ENCODE results near the gene IGFL2.
"Not testable (repeated sequence)": the region's sequence is repeated elsewhere in the genome, so short reads cannot be mapped to it uniquely, and the experiment has no call there.

The IGFL2 gene

GRCh38 chr19:46189971-46190888 is 42.2 kb downstream of the IGFL2 start:
- Histone ChIP-seq H3K4me1 (ENCODE audit: control insufficient read depth, insufficient read depth, low read length, unreplicated experiment) (peaks cover 11% of the 10 kb centered on the region), H2AFZ (ENCODE audit: low read length, unreplicated experiment) (no peak overlapping the region), H3K4me3 (ENCODE audit: low read depth, low read length) (no peak overlapping the region), H3K36me3 (ENCODE audit: insufficient read depth, low read length) (no peaks in the 10 kb centered on the region), H3K27ac (ENCODE audit: low read depth, low read length) (no peak overlapping the region), H3K27me3 (ENCODE audit: insufficient read depth, low read length) (peaks cover 21% of the 10 kb centered on the region), H3K79me2 (ENCODE audit: control insufficient read depth, insufficient read depth, low read length, unreplicated experiment) (no peaks in the 10 kb centered on the region)

- H3K27ac ChIP-seq (ENCODE audit: low read depth, low read length), result no peak overlapping the region
- H2AFZ ChIP-seq (ENCODE audit: low read length, unreplicated experiment), result no peak overlapping the region
- H3K79me2 ChIP-seq (ENCODE audit: control insufficient read depth, insufficient read depth, low read length, unreplicated experiment), result no peaks in the 10 kb centered on the region
- H3K36me3 ChIP-seq (ENCODE audit: insufficient read depth, low read length), result no peaks in the 10 kb centered on the region
- H3K4me3 ChIP-seq (ENCODE audit: low read depth, low read length), result no peak overlapping the region
- H3K4me1 ChIP-seq (ENCODE audit: control insufficient read depth, insufficient read depth, low read length, unreplicated experiment), result peaks cover 11% of the 10 kb centered on the region
- peaks cover 21% of the 10 kb centered on the region for H3K27me3 ChIP-seq (ENCODE audit: insufficient read depth, low read length)
Measured at GRCh38 chr19:46191356-46191755, 43.3 kb downstream of the IGFL2 start.

- Histone ChIP-seq H2AFZ (ENCODE audit: low read length, unreplicated experiment) (no peak overlapping the region), H3K79me2 (ENCODE audit: control insufficient read depth, insufficient read depth, low read length, unreplicated experiment) (no peaks in the 10 kb centered on the region), H3K36me3 (ENCODE audit: insufficient read depth, low read length) (no peaks in the 10 kb centered on the region), H3K4me1 (ENCODE audit: control insufficient read depth, insufficient read depth, low read length, unreplicated experiment) (peaks cover 11% of the 10 kb centered on the region), H3K27me3 (ENCODE audit: insufficient read depth, low read length) (peaks cover 23% of the 10 kb centered on the region), H3K27ac (ENCODE audit: low read depth, low read length) (no peak overlapping the region), H3K4me3 (ENCODE audit: low read depth, low read length) (no peak overlapping the region)
Measured at GRCh38 chr19:46191972-46192371, 43.9 kb downstream of the IGFL2 start.

GRCh38 chr19:46192626-46192991 is 44.6 kb downstream of the IGFL2 start:
- H2AFZ ChIP-seq (ENCODE audit: low read length, unreplicated experiment); H3K79me2 ChIP-seq (ENCODE audit: control insufficient read depth, insufficient read depth, low read length, unreplicated experiment); H3K36me3 ChIP-seq (ENCODE audit: insufficient read depth, low read length); H3K27ac ChIP-seq (ENCODE audit: low read depth, low read length); H3K4me3 ChIP-seq (ENCODE audit: low read depth, low read length): not testable (repeated sequence)
- Histone ChIP-seq H3K4me1 (ENCODE audit: control insufficient read depth, insufficient read depth, low read length, unreplicated experiment) (peaks cover 11% of the 10 kb centered on the region), H3K27me3 (ENCODE audit: insufficient read depth, low read length) (peaks cover 30% of the 10 kb centered on the region)

GRCh38 chr19:46192992-46193650 is 45.1 kb downstream of the IGFL2 start:
- Histone ChIP-seq H3K4me1 (ENCODE audit: control insufficient read depth, insufficient read depth, low read length, unreplicated experiment) (peaks cover 11% of the 10 kb centered on the region), H3K27ac (ENCODE audit: low read depth, low read length) (no peak overlapping the region), H2AFZ (ENCODE audit: low read length, unreplicated experiment) (no peak overlapping the region), H3K4me3 (ENCODE audit: low read depth, low read length) (no peak overlapping the region), H3K27me3 (ENCODE audit: insufficient read depth, low read length) (peaks cover 28% of the 10 kb centered on the region), H3K79me2 (ENCODE audit: control insufficient read depth, insufficient read depth, low read length, unreplicated experiment) (no peaks in the 10 kb centered on the region), H3K36me3 (ENCODE audit: insufficient read depth, low read length) (no peaks in the 10 kb centered on the region)

- Histone ChIP-seq H3K4me1 (ENCODE audit: control insufficient read depth, insufficient read depth, low read length, unreplicated experiment) (peaks cover 11% of the 10 kb centered on the region), H3K79me2 (ENCODE audit: control insufficient read depth, insufficient read depth, low read length, unreplicated experiment) (no peaks in the 10 kb centered on the region), H3K27me3 (ENCODE audit: insufficient read depth, low read length) (peaks cover 22% of the 10 kb centered on the region), H3K4me3 (ENCODE audit: low read depth, low read length) (no peak overlapping the region), H2AFZ (ENCODE audit: low read length, unreplicated experiment) (no peak overlapping the region), H3K27ac (ENCODE audit: low read depth, low read length) (no peak overlapping the region), H3K36me3 (ENCODE audit: insufficient read depth, low read length) (no peaks in the 10 kb centered on the region)
Measured at GRCh38 chr19:46193678-46194077, 45.6 kb downstream of the IGFL2 start.

- H3K27ac ChIP-seq (ENCODE audit: low read depth, low read length), result no peak overlapping the region
- no peaks in the 10 kb centered on the region for H3K36me3 ChIP-seq (ENCODE audit: insufficient read depth, low read length)
- H3K4me3 ChIP-seq (ENCODE audit: low read depth, low read length), result no peak overlapping the region
- H3K4me1 ChIP-seq (ENCODE audit: control insufficient read depth, insufficient read depth, low read length, unreplicated experiment), result peaks cover 11% of the 10 kb centered on the region
- H3K27me3 ChIP-seq (ENCODE audit: insufficient read depth, low read length), result peaks cover 16% of the 10 kb centered on the region
- no peak overlapping the region for H2AFZ ChIP-seq (ENCODE audit: low read length, unreplicated experiment)
- no peaks in the 10 kb centered on the region for H3K79me2 ChIP-seq (ENCODE audit: control insufficient read depth, insufficient read depth, low read length, unreplicated experiment)
Measured at GRCh38 chr19:46195104-46195503, 47.1 kb downstream of the IGFL2 start.

- H3K27ac ChIP-seq (ENCODE audit: low read depth, low read length); H2AFZ ChIP-seq (ENCODE audit: low read length, unreplicated experiment): not testable (repeated sequence)
- peaks cover 11% of the 10 kb centered on the region for H3K4me1 ChIP-seq (ENCODE audit: control insufficient read depth, insufficient read depth, low read length, unreplicated experiment)
Measured at GRCh38 chr19:46195919-46196318, 47.9 kb downstream of the IGFL2 start.

GRCh38 chr19:46196410-46197124 is 48.5 kb downstream of the IGFL2 start:
- no peaks in the 10 kb centered on the region for H3K36me3 ChIP-seq (ENCODE audit: insufficient read depth, low read length)
- no peak overlapping the region for H3K27ac ChIP-seq (ENCODE audit: low read depth, low read length)
- H3K4me1 ChIP-seq (ENCODE audit: control insufficient read depth, insufficient read depth, low read length, unreplicated experiment), result peaks cover 11% of the 10 kb centered on the region
- no peaks in the 10 kb centered on the region for H3K79me2 ChIP-seq (ENCODE audit: control insufficient read depth, insufficient read depth, low read length, unreplicated experiment)
- peaks cover 19% of the 10 kb centered on the region for H3K27me3 ChIP-seq (ENCODE audit: insufficient read depth, low read length)
- no peak overlapping the region for H2AFZ ChIP-seq (ENCODE audit: low read length, unreplicated experiment)
- no peak overlapping the region for H3K4me3 ChIP-seq (ENCODE audit: low read depth, low read length)

More at GRCh38 chr19:46195919-46196318, 47.9 kb downstream of the IGFL2 start:
- H3K4me3 ChIP-seq (ENCODE audit: low read depth, low read length); H3K79me2 ChIP-seq (ENCODE audit: control insufficient read depth, insufficient read depth, low read length, unreplicated experiment); H3K36me3 ChIP-seq (ENCODE audit: insufficient read depth, low read length): not testable (repeated sequence)
- peaks cover 13% of the 10 kb centered on the region for H3K27me3 ChIP-seq (ENCODE audit: insufficient read depth, low read length)

- no peaks in the 10 kb centered on the region for H3K79me2 ChIP-seq (ENCODE audit: control insufficient read depth, insufficient read depth, low read length, unreplicated experiment)
- no peak overlapping the region for H3K4me3 ChIP-seq (ENCODE audit: low read depth, low read length)
- H3K4me1 ChIP-seq (ENCODE audit: control insufficient read depth, insufficient read depth, low read length, unreplicated experiment), result peaks cover 8% of the 10 kb centered on the region
- peaks cover 22% of the 10 kb centered on the region for H3K27me3 ChIP-seq (ENCODE audit: insufficient read depth, low read length)
- no peak overlapping the region for H2AFZ ChIP-seq (ENCODE audit: low read length, unreplicated experiment)
- no peaks in the 10 kb centered on the region for H3K36me3 ChIP-seq (ENCODE audit: insufficient read depth, low read length)
- H3K27ac ChIP-seq (ENCODE audit: low read depth, low read length), result no peak overlapping the region
Measured at GRCh38 chr19:46197314-46198070, 49.5 kb downstream of the IGFL2 start.

Measured in ACC112 (cell line).